ENCODE data around the gene USP12. TPM values are rescaled to one million over a fixed set of nuclear protein-coding genes. Genes with fewer than 3 reads are reported as not detected.
"Not testable (repeated sequence)": the region's sequence is repeated elsewhere in the genome, so short reads cannot be mapped to it uniquely, and the experiment has no call there.

The USP12 gene
- total RNA-seq, 1 donor, result 28.2 TPM

DNA sequence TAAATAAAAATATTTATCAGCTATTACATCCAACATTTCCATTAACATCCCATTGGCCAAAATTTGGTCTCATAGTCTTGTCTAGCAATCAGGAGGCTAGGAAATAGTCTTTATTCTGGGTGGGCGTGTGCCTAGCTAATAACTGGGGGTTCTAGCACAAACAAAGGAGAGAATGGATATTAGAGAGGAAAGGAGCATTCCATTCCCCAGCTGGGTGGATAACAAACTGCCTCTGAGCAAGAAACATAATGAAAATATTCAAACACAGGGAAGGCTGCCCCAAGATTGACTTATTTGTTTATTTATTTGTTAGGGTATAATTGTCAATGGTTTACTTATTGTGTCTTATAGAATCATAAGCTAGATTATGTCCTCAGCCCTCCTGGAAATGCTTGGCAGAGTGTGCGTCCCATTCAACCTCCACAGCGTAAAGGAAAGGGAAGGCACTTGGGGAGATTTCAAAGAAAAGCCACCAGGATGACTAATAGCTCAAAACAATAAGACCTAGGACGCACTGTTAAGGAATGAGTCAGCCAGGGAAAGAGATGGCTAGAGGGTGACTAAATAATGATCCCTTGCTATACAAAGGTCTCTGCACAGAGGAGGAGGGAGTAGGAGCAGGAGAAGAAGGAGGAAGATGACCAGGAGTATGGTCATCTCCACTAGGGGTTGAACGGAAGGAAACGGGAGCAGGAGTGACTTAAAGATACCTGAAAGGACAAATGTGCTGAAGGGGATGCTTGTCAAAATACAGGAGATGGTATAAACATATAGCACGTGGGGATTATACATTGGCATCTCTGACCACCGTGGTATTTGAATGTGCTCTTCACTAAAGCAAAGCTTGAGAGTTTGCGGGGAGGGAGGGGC, 23.5 kb upstream of the USP12 start:
- no peak for TF ChIP-seq CTCF (IDR thresholded peaks at IDR 0.05; ENCODE audit: insufficient read depth, low read length)
- peak; percentile 94 for DNase-seq (ENCODE audit: low read depth)
- no peak overlapping the region for H3K4me3 ChIP-seq (ENCODE audit: low read depth, low read length)

GRCh38 chr13:27194209-27194608, 22.6 kb upstream of the USP12 start:
- TF ChIP-seq CTCF (IDR thresholded peaks at IDR 0.05; ENCODE audit: insufficient read depth, low read length), result no peak
- no peak for DNase-seq (ENCODE audit: low read depth)
- no peak overlapping the region for H3K4me3 ChIP-seq (ENCODE audit: low read depth, low read length)

DNA sequence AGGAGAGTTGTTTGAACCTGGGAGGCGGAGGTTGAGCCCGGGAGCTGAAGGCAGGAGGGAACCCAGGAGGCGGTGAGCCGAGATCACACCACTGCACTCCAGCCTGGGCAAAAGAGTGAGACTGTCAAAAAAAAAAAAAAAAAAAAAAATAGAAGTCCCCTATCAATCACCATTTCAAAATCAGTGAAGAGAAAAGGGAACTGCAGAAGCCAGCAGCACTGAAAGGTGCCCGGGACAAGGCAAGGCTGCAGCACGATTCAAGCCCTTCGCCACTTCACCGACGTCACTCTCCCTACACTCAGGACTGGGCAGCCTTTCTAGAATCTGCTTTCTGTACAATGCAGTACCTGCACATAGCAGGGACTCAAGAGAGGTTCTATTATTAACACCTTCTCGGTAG, 21.9 kb upstream of the USP12 start:
- DNase-seq (ENCODE audit: low read depth), result no peak
- TF ChIP-seq CTCF (IDR thresholded peaks at IDR 0.05; ENCODE audit: insufficient read depth, low read length), result no peak

GRCh38 chr13:27192973-27193372, 21.4 kb upstream of the USP12 start:
- no peak overlapping the region for H3K4me3 ChIP-seq (ENCODE audit: low read depth, low read length)
- no peak for TF ChIP-seq CTCF (IDR thresholded peaks at IDR 0.05; ENCODE audit: insufficient read depth, low read length)
- DNase-seq (ENCODE audit: low read depth), result no peak

More for the DNA sequence above, 21.9 kb upstream of the USP12 start:
- H3K4me3 ChIP-seq (ENCODE audit: low read depth, low read length), result no peak overlapping the region

DNA sequence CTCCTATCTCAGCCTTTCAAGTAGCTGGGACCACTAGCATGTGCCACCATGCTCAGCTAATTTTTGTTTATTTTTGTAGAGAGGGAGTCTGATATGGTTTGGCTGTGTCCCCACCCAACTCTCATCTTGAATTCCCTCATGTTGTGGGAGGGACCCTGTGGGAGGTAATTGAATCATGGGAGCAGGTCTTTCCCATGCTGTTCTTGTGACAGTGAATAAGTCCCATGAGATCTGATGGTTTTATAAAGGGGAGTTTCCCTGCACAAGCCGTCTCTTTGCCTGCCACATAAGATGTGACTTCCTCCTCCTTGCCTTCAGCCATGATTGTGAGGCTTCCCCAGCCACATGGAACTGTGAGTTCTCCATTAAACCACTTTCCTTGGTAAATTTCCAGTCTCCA, 20.8 kb upstream of the USP12 start:
- DNase-seq (ENCODE audit: low read depth); H3K4me3 ChIP-seq (ENCODE audit: low read depth, low read length): not testable (repeated sequence)

GRCh38 chr13:27189192-27189591, 17.6 kb upstream of the USP12 start:
- no peak overlapping the region for H3K4me3 ChIP-seq (ENCODE audit: low read depth, low read length)
- DNase-seq (ENCODE audit: low read depth), result no peak
- TF ChIP-seq CTCF (IDR thresholded peaks at IDR 0.05; ENCODE audit: insufficient read depth, low read length), result no peak

DNA sequence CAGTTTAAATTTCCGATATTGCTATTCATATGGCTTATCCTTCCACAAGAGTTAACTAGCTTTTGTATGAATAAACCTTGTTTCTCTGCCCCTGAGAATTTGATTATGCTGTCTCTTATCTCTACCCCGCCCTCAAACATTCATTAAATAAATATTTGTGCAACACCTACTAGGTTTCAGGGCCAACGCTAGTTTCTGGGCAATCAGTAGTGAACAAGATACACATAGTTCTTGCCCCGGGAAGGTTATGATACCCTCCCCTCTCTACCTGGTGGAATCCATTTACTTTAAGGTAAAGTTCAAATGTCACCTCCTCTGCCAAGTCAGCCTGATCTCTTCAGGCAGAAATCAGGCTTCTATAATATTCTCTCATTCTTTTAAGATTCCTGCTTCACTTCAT, 16.6 kb upstream of the USP12 start:
- TF ChIP-seq CTCF (IDR thresholded peaks at IDR 0.05; ENCODE audit: insufficient read depth, low read length), result no peak

More for the DNA sequence above, 16.6 kb upstream of the USP12 start:
- no peak overlapping the region for H3K4me3 ChIP-seq (ENCODE audit: low read depth, low read length)
- no peak for DNase-seq (ENCODE audit: low read depth)

All from fibroblast of the aortic adventitia (primary cell).